ENCODE measurements around the gene CTNNA2.

DNA sequence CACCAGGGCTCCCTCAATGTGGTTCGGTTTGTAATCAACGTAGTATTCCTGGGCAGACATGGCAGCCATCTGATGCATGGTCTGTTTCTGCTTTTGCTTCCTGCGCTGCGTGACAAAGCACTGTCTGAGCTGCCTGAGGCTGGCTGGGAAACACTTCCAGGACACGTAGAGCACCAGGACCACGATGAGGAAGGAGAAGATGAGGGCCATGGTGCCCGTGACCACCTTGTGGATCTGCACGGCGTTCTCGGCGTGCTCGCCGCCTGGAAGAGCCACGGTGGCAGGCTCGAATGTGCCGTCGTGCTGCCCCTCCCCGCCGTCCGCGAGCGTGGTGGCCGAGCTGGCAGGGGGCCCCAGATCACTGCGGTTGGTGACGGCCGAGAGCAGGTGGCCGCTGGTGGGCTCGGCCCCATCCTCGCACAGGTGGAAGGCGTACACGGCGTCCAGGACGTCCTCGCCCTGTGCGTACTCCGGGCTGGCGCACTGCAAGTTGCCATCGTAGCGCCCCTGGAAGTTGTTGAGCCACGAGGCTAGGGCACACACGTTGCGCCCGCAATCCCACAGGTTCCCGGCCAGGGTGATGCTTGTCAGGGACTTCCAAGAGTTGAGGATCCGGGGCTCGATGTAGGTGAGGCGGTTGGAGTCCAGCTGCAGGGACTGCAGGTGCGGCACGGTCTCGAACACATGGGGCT is 789.6 kb downstream of the CTNNA2 start:
- TF ChIP-seq, protein P1, sequence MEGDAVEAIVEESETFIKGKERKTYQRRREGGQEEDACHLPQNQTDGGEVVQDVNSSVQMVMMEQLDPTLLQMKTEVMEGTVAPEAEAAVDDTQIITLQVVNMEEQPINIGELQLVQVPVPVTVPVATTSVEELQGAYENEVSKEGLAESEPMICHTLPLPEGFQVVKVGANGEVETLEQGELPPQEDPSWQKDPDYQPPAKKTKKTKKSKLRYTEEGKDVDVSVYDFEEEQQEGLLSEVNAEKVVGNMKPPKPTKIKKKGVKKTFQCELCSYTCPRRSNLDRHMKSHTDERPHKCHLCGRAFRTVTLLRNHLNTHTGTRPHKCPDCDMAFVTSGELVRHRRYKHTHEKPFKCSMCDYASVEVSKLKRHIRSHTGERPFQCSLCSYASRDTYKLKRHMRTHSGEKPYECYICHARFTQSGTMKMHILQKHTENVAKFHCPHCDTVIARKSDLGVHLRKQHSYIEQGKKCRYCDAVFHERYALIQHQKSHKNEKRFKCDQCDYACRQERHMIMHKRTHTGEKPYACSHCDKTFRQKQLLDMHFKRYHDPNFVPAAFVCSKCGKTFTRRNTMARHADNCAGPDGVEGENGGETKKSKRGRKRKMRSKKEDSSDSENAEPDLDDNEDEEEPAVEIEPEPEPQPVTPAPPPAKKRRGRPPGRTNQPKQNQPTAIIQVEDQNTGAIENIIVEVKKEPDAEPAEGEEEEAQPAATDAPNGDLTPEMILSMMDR (IDR thresholded peaks at IDR 0.05), result no peak
- TF ChIP-seq POLR2A (IDR thresholded peaks at IDR 0.05) (no peak), EP300 (IDR thresholded peaks at IDR 0.05) (no peak)
